Liver (tissue), 9 donors: ENCODE data around the gene MRPS24. TPM values are rescaled to one million over a fixed set of nuclear protein-coding genes. Genes with fewer than 3 reads are reported as not detected.

Source experiments
- DNase-seq: peaks from one replicate; pipeline ENCODE4 v3.0.0-alpha.2; 2017; ENCODE audit warnings: low spot score
- H3K27ac ChIP-seq, 2 donors: one replicate each; pipeline ENCODE4 v1.7.0; 2013; ENCODE audit warnings: inconsistent platforms in 2 of 2, low read length in 2 of 2, control low read depth in 1 of 2, low read depth in 1 of 2, mild to moderate bottlenecking in 1 of 2
- H3K27me3 ChIP-seq, 4 donors: one replicate each; pipeline versions ENCODE4 v1.6.1 to v1.7.0; 2013; ENCODE audit warnings: low read length in 3 of 4, inconsistent platforms in 1 of 4, mild to moderate bottlenecking in 1 of 4, moderate library complexity in 1 of 4; ENCODE audit not compliant: control insufficient read depth in 4 of 4, insufficient read depth in 4 of 4
- H3K36me3 ChIP-seq, 4 donors: one replicate each; pipeline versions ENCODE4 v1.6.1 to v1.7.0; 2013; ENCODE audit warnings: low read length in 3 of 4, mild to moderate bottlenecking in 3 of 4, low read depth in 1 of 4, moderate library complexity in 1 of 4; ENCODE audit not compliant: control insufficient read depth in 4 of 4, insufficient read depth in 3 of 4
- H3K4me1 ChIP-seq, 4 donors: one replicate each; pipeline versions ENCODE4 v1.6.1 to v1.7.0; 2013; ENCODE audit warnings: low read length in 3 of 4, mild to moderate bottlenecking in 3 of 4, moderate library complexity in 1 of 4; ENCODE audit not compliant: control insufficient read depth in 4 of 4, insufficient read depth in 4 of 4
- H3K4me3 ChIP-seq, 3 donors: one replicate each; pipeline versions ENCODE4 v1.6.1 to v1.7.0; 2013; ENCODE audit warnings: low read length in 3 of 3, control low read depth in 1 of 3, low read depth in 1 of 3, mild to moderate bottlenecking in 1 of 3
- H3K9ac ChIP-seq, 2 donors: one replicate each; pipeline ENCODE4 v1.7.0; 2013; ENCODE audit warnings: low read length in 2 of 2, mild to moderate bottlenecking in 2 of 2, moderate library complexity in 2 of 2, control low read depth in 1 of 2, low read depth in 1 of 2
- H3K9me3 ChIP-seq, 4 donors: one replicate each; pipeline versions ENCODE4 v1.6.1 to v1.7.0; 2013; ENCODE audit warnings: low read length in 3 of 4; ENCODE audit not compliant: control insufficient read depth in 4 of 4
- ATF3 ChIP-seq: IDR thresholded peaks from 2 replicates; pipeline ENCODE4 v1.6.1; 2016; ENCODE audit warnings: antibody characterized with exemption
- FOXA1 ChIP-seq: IDR thresholded peaks from 2 replicates; pipeline ENCODE4 v1.6.1; 2016; ENCODE audit warnings: antibody characterized with exemption
- GABPA ChIP-seq, 2 donors: IDR thresholded peaks in 1 of 2; conservative IDR thresholded peaks in 1 of 2; 2 replicates each; pipeline ENCODE4 v1.6.1; 2016; ENCODE audit warnings: antibody characterized with exemption in 2 of 2, mild to moderate bottlenecking in 1 of 2, moderate library complexity in 1 of 2
- HNF4A ChIP-seq, 2 donors: conservative IDR thresholded peaks; 2 replicates each; pipeline ENCODE4 v1.6.1; 2016; ENCODE audit warnings: antibody characterized with exemption in 2 of 2, mild to moderate bottlenecking in 2 of 2
- HNF4G ChIP-seq: IDR thresholded peaks from 2 replicates; pipeline ENCODE4 v1.6.1; 2016; ENCODE audit warnings: antibody characterized with exemption
- JUND ChIP-seq, 2 donors: IDR thresholded peaks; 2 replicates each; pipeline ENCODE4 v1.6.1; 2016; ENCODE audit warnings: antibody characterized with exemption in 2 of 2
- MAX ChIP-seq: IDR thresholded peaks from 2 replicates; pipeline ENCODE4 v1.6.1; 2016; ENCODE audit warnings: antibody characterized with exemption
- RAD21 ChIP-seq, 2 donors: IDR thresholded peaks; 2 replicates each; pipeline ENCODE4 v1.6.1; 2016; ENCODE audit warnings: antibody characterized with exemption in 2 of 2, mild to moderate bottlenecking in 2 of 2
- REST ChIP-seq: IDR thresholded peaks from 2 replicates; pipeline ENCODE4 v1.6.1; 2016; ENCODE audit warnings: antibody characterized with exemption, mild to moderate bottlenecking
- RXRA ChIP-seq, 2 donors: IDR thresholded peaks; 2 replicates each; pipeline ENCODE4 v1.6.1; 2017 to 2018; ENCODE audit warnings: antibody characterized with exemption in 2 of 2, mild to moderate bottlenecking in 1 of 2
- YY1 ChIP-seq: IDR thresholded peaks from 2 replicates; pipeline ENCODE4 v1.6.1; 2016; ENCODE audit warnings: antibody characterized with exemption, mild to moderate bottlenecking
- WGBS: extraction: QIAGEN DNeasy Blood & Tissue Kit; methylation state at CpG from one replicate; pipeline ENCODE4 v1.1.7; 2013; 5-methylcytosine and 5-hydroxymethylcytosine counted together
- polyA plus RNA-seq, 2 donors: library from polyadenylated mRNA; stranded (reverse) in 1 of 2; unstranded in 1 of 2; fragments of 200-250 nt in 1 of 2; fragments of >200 nt in 1 of 2; fragmentation: Nextera tagmentation in 1 of 2; extraction: Ambion mirVana in 1 of 2; gene quantifications; one replicate each; pipeline versions ENCODE4 v1.2.1 to v1.2.3, GENCODE V29; 2013 to 2015
- total RNA-seq, 2 donors: library from RNA; depleted of rRNA; stranded (reverse); fragments of >200 nt; gene quantifications; one replicate each; pipeline ENCODE4 v1.2.3, GENCODE V29; 2014
- donor health status: healthy.
- donor health status: healthy.
- donor health status: healthy.
- donor health status: healthy.
- donor health status: healthy.

MRPS24 gene
- total and polyA plus RNA-seq, 4 donors: 38.7 to 177 (median 82.3) TPM

GRCh38 chr7:43851805-43852204 is 17.5 kb downstream of the MRPS24 start (continued):
- TF ChIP-seq ATF3 (no peak), HNF4A (conservative IDR thresholded peaks at IDR 0.05) (no peak), RAD21 (IDR thresholded peaks at IDR 0.05) (no peak)

GRCh38 chr7:43850348-43851116 is 18.8 kb downstream of the MRPS24 start:
- H3K4me1 ChIP-seq: no peaks in the 10 kb centered on the region
- H3K4me3 ChIP-seq: no peak overlapping the region
- H3K36me3 ChIP-seq: no peaks in the 10 kb centered on the region
- no peak for DNase-seq
- H3K27me3 ChIP-seq: no peaks in the 10 kb centered on the region
- no peak overlapping the region for H3K27ac ChIP-seq
- WGBS: 91% methylated on average over 5 of the region's 5 CpGs
- TF ChIP-seq GABPA (IDR thresholded peaks at IDR 0.05 in 1 of 2, conservative IDR thresholded peaks at IDR 0.05 in 1 of 2): no peak
- no peaks in the 10 kb centered on the region for H3K9me3 ChIP-seq
- H3K9ac ChIP-seq: no peak overlapping the region

GRCh38 chr7:43849047-43849446 is 20.3 kb downstream of the MRPS24 start:
- 62% methylated on average over 2 of the region's 2 CpGs for WGBS

GRCh38 chr7:43847496-43847895 is 21.8 kb downstream of the MRPS24 start:
- H3K4me1 ChIP-seq: no peaks in the 10 kb centered on the region
- no peak overlapping the region for H3K4me3 ChIP-seq
- no peaks in the 10 kb centered on the region for H3K36me3 ChIP-seq
- no peak overlapping the region for H3K9ac ChIP-seq
- 61% methylated on average over 4 of the region's 4 CpGs for WGBS
- no peak overlapping the region for H3K27ac ChIP-seq
- no peak for DNase-seq
- H3K27me3 ChIP-seq: no peaks in the 10 kb centered on the region
- no peaks in the 10 kb centered on the region for H3K9me3 ChIP-seq
- TF ChIP-seq ATF3 (no peak), REST (no peak), HNF4G (no peak), FOXA1 (no peak), JUND (IDR thresholded peaks at IDR 0.05) (no peak), RAD21 (IDR thresholded peaks at IDR 0.05) (no peak), MAX (no peak), GABPA (IDR thresholded peaks at IDR 0.05 in 1 of 2, conservative IDR thresholded peaks at IDR 0.05 in 1 of 2) (no peak), YY1 (no peak)

More at GRCh38 chr7:43849047-43849446, 20.3 kb downstream of the MRPS24 start:
- Histone ChIP-seq H3K9ac (no peak overlapping the region), H3K4me1 (no peaks in the 10 kb centered on the region), H3K9me3 (no peaks in the 10 kb centered on the region), H3K4me3 (no peak overlapping the region), H3K36me3 (no peaks in the 10 kb centered on the region), H3K27me3 (no peaks in the 10 kb centered on the region), H3K27ac (no peak overlapping the region)
- no peak for TF ChIP-seq RXRA (IDR thresholded peaks at IDR 0.05)
- TF ChIP-seq JUND (IDR thresholded peaks at IDR 0.05): no peak
- no peak for TF ChIP-seq ATF3
- DNase-seq: no peak
